Adipocyte (in vitro differentiated cells): Measurements from ENCODE around the gene OTOP2.

Experiments used
- DNase-seq: peaks from one replicate; pipeline ENCODE4 v3.0.0-alpha.2; 2015; ENCODE audit warnings: low read depth
- H3K27me3 ChIP-seq: replicated peaks from 2 replicates; pipeline ENCODE4 v1.7.0; 2013; ENCODE audit warnings: mild to moderate bottlenecking, low read length, moderate library complexity; ENCODE audit not compliant: control insufficient read depth, insufficient read depth
- H3K36me3 ChIP-seq: 2 replicates; pipeline ENCODE4 v1.7.0; 2013; ENCODE audit warnings: low read length, mild to moderate bottlenecking, moderate library complexity; ENCODE audit not compliant: control insufficient read depth, insufficient read depth, severe bottlenecking
- H3K4me1 ChIP-seq: 2 replicates; pipeline ENCODE4 v1.7.0; 2013; ENCODE audit warnings: mild to moderate bottlenecking, low read length, moderate library complexity; ENCODE audit not compliant: control insufficient read depth, insufficient read depth
- H3K4me3 ChIP-seq: 2 replicates; pipeline ENCODE4 v1.7.0; 2013; ENCODE audit warnings: mild to moderate bottlenecking, low read length, moderate library complexity
- H3K9ac ChIP-seq: 2 replicates; pipeline ENCODE4 v1.7.0; 2013; ENCODE audit warnings: mild to moderate bottlenecking, low read length, moderate library complexity
- H3K9me3 ChIP-seq: 2 replicates; pipeline ENCODE4 v1.7.0; 2013; ENCODE audit warnings: mild to moderate bottlenecking, low read length, moderate library complexity; ENCODE audit not compliant: control insufficient read depth

Gene OTOP2

DNA sequence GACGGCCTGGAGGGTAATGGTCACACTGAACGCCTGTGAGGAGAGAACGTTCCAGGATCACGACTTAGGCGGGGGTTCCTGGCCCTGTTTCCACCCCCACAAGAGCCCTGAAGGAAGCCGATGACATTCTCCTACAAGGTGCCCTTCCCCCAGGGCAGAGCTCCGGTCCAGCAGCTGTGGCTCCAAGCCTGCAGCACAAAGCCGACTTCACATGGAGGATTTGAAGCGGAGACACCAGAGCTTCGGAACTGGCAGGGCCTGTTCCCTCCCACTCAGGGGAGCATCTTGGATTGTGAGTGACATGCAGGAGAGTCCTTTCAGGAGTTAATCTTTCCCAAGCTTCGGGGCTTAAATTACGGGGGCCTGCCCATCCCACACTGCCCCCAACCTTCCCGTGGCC is 35.6 kb upstream of the OTOP2 start:
- DNase-seq = no peak
- Histone ChIP-seq H3K4me3 (no peak overlapping the region), H3K27me3 (peaks cover 57% of the 10 kb centered on the region), H3K4me1 (no peaks in the 10 kb centered on the region), H3K36me3 (no peaks in the 10 kb centered on the region), H3K9me3 (no peaks in the 10 kb centered on the region), H3K9ac (no peak overlapping the region)

DNA sequence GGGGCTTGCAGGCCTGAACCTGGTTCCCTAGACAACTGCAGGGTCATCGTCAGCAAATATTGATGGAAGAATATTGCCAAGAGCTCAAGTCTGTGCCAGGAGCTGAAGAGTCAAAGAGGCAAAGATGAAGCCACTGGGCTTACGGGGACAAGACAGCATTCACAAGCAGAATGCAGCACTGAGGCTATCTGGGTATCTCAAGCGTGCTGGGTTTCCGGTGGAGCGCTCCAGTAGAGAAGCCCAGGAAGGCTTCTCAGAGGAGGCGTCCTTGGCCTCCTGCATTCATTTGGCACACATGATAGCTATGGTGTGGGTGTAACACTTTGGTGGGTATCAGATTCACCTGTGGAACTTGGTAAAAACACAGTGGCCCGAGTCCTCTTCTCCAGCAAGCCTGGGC is 33.5 kb upstream of the OTOP2 start:
- H3K9me3 ChIP-seq = no peaks in the 10 kb centered on the region
- H3K4me1 ChIP-seq = no peaks in the 10 kb centered on the region
- no peak for DNase-seq
- no peak overlapping the region for H3K4me3 ChIP-seq
- H3K9ac ChIP-seq = no peak overlapping the region
- peaks cover 66% of the 10 kb centered on the region for H3K27me3 ChIP-seq
- H3K36me3 ChIP-seq = no peaks in the 10 kb centered on the region

DNA sequence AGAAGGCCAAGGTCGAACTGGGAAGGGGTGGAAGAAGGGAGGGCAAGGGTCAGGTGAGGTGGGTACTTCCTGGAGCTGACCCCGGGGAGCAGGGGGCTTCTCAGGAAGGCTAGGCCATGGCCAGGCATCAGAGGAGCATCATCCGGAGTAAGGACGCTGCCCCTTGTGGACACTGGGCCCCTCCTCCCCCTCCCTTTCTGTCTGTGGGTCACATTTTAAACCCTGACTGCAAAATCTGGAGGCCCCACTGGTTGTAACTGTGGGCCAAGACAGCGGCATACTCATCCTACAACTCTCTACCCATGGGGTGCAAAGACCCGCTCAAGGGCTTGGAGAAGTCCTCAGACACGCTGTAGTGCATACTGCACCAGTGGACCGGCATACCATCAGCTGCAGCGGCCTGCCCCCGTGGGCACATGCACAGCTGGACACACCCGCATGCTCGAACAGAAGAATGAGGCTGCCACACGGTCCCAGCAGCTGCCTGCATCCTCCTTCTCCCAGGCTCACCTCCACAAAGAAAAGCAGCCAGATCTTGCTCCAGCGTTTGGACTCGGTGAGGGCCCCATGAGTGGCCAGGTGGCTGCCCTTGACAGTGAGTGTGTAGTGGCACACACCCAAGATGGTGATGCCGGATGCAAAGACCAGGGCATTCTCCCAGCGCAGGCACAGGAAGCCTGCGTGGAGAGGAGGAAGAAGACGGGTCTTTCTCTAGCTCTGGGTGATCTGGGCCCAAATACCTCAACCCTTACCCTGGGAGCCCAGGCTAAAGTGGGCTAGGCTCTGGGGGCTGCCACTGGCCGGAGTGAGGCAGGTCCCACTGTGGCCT is 31.8 kb upstream of the OTOP2 start:
- DNase-seq = no peak
- H3K9me3 ChIP-seq = no peaks in the 10 kb centered on the region
- peaks cover 71% of the 10 kb centered on the region for H3K27me3 ChIP-seq
- H3K4me1 ChIP-seq = no peaks in the 10 kb centered on the region
- no peak overlapping the region for H3K9ac ChIP-seq
- no peaks in the 10 kb centered on the region for H3K36me3 ChIP-seq
- H3K4me3 ChIP-seq = no peak overlapping the region

DNA sequence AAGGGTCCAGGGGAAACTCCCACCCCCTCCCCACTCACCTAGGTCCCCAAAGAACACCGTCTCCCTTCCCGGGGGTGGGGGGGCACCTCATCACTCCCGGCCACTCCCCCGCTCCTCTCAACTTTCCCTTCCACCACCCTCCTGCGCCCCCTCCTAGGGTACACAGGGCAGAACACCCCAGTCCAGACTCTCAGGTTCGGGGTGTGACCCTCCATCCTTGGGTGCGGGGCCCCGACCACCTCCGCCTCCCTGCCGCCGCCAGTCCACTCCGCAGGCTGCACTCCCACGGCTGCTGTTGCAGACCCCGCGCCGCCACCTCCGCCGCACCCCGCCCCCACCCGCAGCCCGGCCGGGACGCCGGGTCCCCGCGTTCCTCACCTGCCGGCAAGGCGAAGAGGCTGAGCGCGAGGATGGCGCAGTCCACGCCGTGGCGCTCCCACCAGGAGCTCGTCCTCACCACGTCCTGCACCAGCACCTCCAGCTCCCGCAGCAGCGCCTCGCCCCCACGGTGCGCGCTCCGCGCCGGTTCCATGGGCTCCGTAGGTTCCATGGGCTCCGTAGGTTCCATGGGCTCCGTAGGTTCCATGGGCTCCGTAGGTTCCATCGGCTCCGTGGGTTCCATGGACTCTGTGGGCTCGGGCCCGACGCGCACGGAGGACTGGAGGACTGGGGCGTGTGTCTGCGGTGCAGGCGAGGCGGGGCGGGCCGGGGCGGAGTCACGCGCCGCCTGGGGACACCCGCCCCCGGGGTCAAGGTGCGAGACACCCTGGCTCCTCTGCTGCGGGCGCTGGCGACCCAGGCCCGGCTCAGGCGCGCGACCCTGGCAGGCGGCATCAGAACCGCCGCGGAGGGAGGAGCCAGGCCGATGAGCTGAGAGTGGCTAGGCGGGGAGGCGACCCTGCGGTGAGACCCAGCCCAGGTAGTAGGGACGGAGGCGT is 30.8 kb upstream of the OTOP2 start, which contains the start of gene FADS6:
Gene FADS6 (minus strand): TSS at position 660 of the 938 bp plus-strand sequence. CDS start 38 bp downstream, at position 622.
- DNase-seq = no peak
- Histone ChIP-seq H3K4me3 (no peak within 1 kb of the TSS), H3K4me1 (no peaks in the 10 kb centered on the region), H3K9me3 (no peaks in the 10 kb centered on the region), H3K36me3 (no peaks in the 10 kb centered on the region), H3K27me3 (peaks cover 69% of the 10 kb centered on the region), H3K9ac (no peak within 1 kb of the TSS)

GRCh38 chr17:74893936-74894671 is 30.0 kb upstream of the OTOP2 start:
- Histone ChIP-seq H3K4me3 (no peak overlapping the region), H3K27me3 (peaks cover 60% of the 10 kb centered on the region), H3K9ac (no peak overlapping the region), H3K9me3 (no peaks in the 10 kb centered on the region), H3K36me3 (no peaks in the 10 kb centered on the region), H3K4me1 (no peaks in the 10 kb centered on the region)
- no peak for DNase-seq

- no peak overlapping the region for H3K9ac ChIP-seq
- H3K4me3 ChIP-seq = no peak overlapping the region
- H3K36me3 ChIP-seq = no peaks in the 10 kb centered on the region
- H3K9me3 ChIP-seq = peaks cover 4% of the 10 kb centered on the region
- no peak for DNase-seq
- no peaks in the 10 kb centered on the region for H3K4me1 ChIP-seq
- peaks cover 58% of the 10 kb centered on the region for H3K27me3 ChIP-seq
Observed at GRCh38 chr17:74898376-74898946, 25.6 kb upstream of the OTOP2 start.

DNA sequence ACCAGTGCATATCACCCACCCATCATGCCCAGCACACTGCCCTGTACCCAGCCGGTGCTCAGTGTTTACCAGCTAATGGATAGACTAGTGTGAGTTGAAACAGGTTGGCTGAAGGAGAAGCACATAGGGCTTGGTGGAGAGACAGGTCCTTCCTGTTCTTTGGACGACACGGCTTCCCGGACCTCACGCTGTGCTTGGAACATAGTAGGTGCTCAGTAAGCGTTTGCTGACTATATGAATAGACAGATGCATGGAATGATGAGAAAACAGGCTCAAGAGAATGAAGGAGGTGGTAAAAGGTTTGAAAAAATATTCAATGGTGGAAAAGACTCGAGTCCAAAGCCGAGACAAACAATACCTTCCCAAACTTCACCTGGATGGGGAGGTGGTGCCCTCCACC is 23.9 kb upstream of the OTOP2 start:
- DNase-seq = no peak
- H3K27me3 ChIP-seq = peaks cover 57% of the 10 kb centered on the region
- H3K9me3 ChIP-seq = peaks cover 4% of the 10 kb centered on the region
- no peak overlapping the region for H3K4me3 ChIP-seq
- no peak overlapping the region for H3K9ac ChIP-seq
- H3K36me3 ChIP-seq = no peaks in the 10 kb centered on the region
- no peaks in the 10 kb centered on the region for H3K4me1 ChIP-seq

GRCh38 chr17:74901353-74902135 is 22.5 kb upstream of the OTOP2 start:
- no peak for DNase-seq

DNA sequence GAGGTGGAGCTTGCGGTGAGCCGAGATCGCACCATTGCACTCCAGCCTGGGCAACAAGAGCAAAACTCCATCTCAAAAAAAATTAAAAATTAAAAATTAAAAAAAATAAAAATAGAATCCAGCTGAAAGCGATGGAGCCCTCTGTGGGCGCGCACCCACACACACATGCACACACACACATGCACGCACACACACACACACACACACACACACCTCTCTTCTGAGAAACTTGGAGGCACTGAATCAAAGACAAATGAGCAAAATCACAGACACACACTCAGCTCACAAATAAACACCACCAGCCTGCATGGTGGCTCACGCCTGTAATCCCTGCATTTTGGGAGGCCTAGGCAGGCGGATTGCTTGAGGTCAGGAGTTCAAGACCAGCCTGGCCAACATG is 21.0 kb upstream of the OTOP2 start:
- H3K4me3 ChIP-seq = no peak overlapping the region
- no peak for DNase-seq

More at GRCh38 chr17:74901353-74902135, 22.5 kb upstream of the OTOP2 start:
- Histone ChIP-seq H3K4me1 (no peaks in the 10 kb centered on the region), H3K4me3 (no peak overlapping the region), H3K9me3 (peaks cover 4% of the 10 kb centered on the region), H3K27me3 (peaks cover 46% of the 10 kb centered on the region), H3K36me3 (no peaks in the 10 kb centered on the region), H3K9ac (no peak overlapping the region)

GRCh38 chr17:74903671-74904070 is 20.4 kb upstream of the OTOP2 start:
- no peak overlapping the region for H3K4me3 ChIP-seq
- peaks cover 47% of the 10 kb centered on the region for H3K27me3 ChIP-seq
- H3K4me1 ChIP-seq = no peaks in the 10 kb centered on the region
- no peak for DNase-seq
- H3K9me3 ChIP-seq = peaks cover 4% of the 10 kb centered on the region
- H3K36me3 ChIP-seq = no peaks in the 10 kb centered on the region
- H3K9ac ChIP-seq = no peak overlapping the region

More for the DNA sequence above, 21.0 kb upstream of the OTOP2 start:
- Histone ChIP-seq H3K4me1 (no peaks in the 10 kb centered on the region), H3K9me3 (peaks cover 4% of the 10 kb centered on the region), H3K36me3 (no peaks in the 10 kb centered on the region), H3K9ac (no peak overlapping the region), H3K27me3 (peaks cover 45% of the 10 kb centered on the region)
